Measurements from ENCODE around the gene SPATA6L. TPM values are rescaled to one million over a fixed set of nuclear protein-coding genes. Genes with fewer than 3 reads are reported as not detected.

The SPATA6L gene
- total and polyA plus RNA-seq, 7 donors = 1.4 to 3.3 (median 2.0) TPM

GRCh38 chr9:4575997-4576396 lies 90.3 kb downstream of the SPATA6L start:
- Histone ChIP-seq H3K27me3 (no peaks in the 10 kb centered on the region), H3K9me3 (no peaks in the 10 kb centered on the region), H3K4me1 (peaks cover 0 to 20% (median 14%) of the 10 kb centered on the region in 4 donors), H3K4me3 (no peak overlapping the region), H3K36me3 (peaks cover 0 to 27% (median 0%) of the 10 kb centered on the region in 4 donors), H3K27ac (no peak overlapping the region)
- DNase-seq = no peak
- no peak for TF ChIP-seq CTCF (IDR thresholded peaks at IDR 0.05)
- TF ChIP-seq POLR2A (IDR thresholded peaks at IDR 0.05) = no peak
- TF ChIP-seq EP300 (IDR thresholded peaks at IDR 0.05) = no peak
- no peak for TF ChIP-seq POLR2AphosphoS5 (IDR thresholded peaks at IDR 0.05)
- intact Hi-C loops (cut with DNase I) = no loop called here
- 89 to 95% methylated on average over 8 of the region's 8 CpGs for WGBS, 2 donors

GRCh38 chr9:4574657-4575243 lies 91.5 kb downstream of the SPATA6L start:
- Histone ChIP-seq H3K27ac (peak overlapping the region in 3 of 4 donors; percentile 16 to 58 (median 33)), H3K4me1 (peaks cover 0 to 20% (median 16%) of the 10 kb centered on the region in 4 donors), H3K36me3 (peaks cover 0 to 23% (median 0%) of the 10 kb centered on the region in 4 donors), H3K27me3 (no peaks in the 10 kb centered on the region), H3K9me3 (no peaks in the 10 kb centered on the region), H3K4me3 (no peak overlapping the region)
- no peak for TF ChIP-seq EP300 (IDR thresholded peaks at IDR 0.05)
- no peak for TF ChIP-seq POLR2AphosphoS5 (IDR thresholded peaks at IDR 0.05)
- no peak for TF ChIP-seq POLR2A (IDR thresholded peaks at IDR 0.05)
- no peak for TF ChIP-seq CTCF (IDR thresholded peaks at IDR 0.05)
- DNase-seq = no peak
- WGBS, 2 donors = 91 to 97% methylated on average over 7 of the region's 7 CpGs
- intact Hi-C loops (cut with DNase I) = no loop called here

GRCh38 chr9:4573634-4574389 lies 92.5 kb downstream of the SPATA6L start:
- no peaks in the 10 kb centered on the region for H3K9me3 ChIP-seq
- peaks cover 0 to 26% (median 22%) of the 10 kb centered on the region in 4 donors for H3K4me1 ChIP-seq
- no peak overlapping the region for H3K4me3 ChIP-seq
- H3K27me3 ChIP-seq = no peaks in the 10 kb centered on the region
- TF ChIP-seq CTCF (IDR thresholded peaks at IDR 0.05) = no peak
- TF ChIP-seq EP300 (IDR thresholded peaks at IDR 0.05) = no peak
- no peak for TF ChIP-seq POLR2AphosphoS5 (IDR thresholded peaks at IDR 0.05)
- TF ChIP-seq POLR2A (IDR thresholded peaks at IDR 0.05) = no peak
- H3K36me3 ChIP-seq = peaks cover 0 to 20% (median 0%) of the 10 kb centered on the region in 4 donors
- DNase-seq = no peak
- H3K27ac ChIP-seq = peak overlapping the region in 3 of 4 donors; percentile 16 to 58 (median 33)
- intact Hi-C loops (cut with DNase I) = no loop called here
- 86 to 92% methylated on average over 5 of the region's 5 CpGs for WGBS, 2 donors

- H3K27me3 ChIP-seq = no peaks in the 10 kb centered on the region
- DNase-seq = no peak
- H3K36me3 ChIP-seq = peaks cover 0 to 16% (median 0%) of the 10 kb centered on the region in 4 donors
- no peaks in the 10 kb centered on the region for H3K9me3 ChIP-seq
- WGBS, 2 donors = 82 to 85% methylated on average over 4 of the region's 4 CpGs
- H3K4me1 ChIP-seq = peaks cover 0 to 28% (median 22%) of the 10 kb centered on the region in 4 donors
- intact Hi-C loops (cut with DNase I) = no loop called here
- no peak overlapping the region for H3K27ac ChIP-seq
- TF ChIP-seq POLR2AphosphoS5 (IDR thresholded peaks at IDR 0.05) (no peak), POLR2A (IDR thresholded peaks at IDR 0.05) (no peak), EP300 (IDR thresholded peaks at IDR 0.05) (no peak), CTCF (IDR thresholded peaks at IDR 0.05) (no peak)
- no peak overlapping the region for H3K4me3 ChIP-seq
Observed at GRCh38 chr9:4573176-4573575, 93.1 kb downstream of the SPATA6L start.
